Measurements from ENCODE around the gene AKAP7. TPM values are rescaled to one million over a fixed set of nuclear protein-coding genes. Genes with fewer than 3 reads are reported as not detected.
"Not testable (repeated sequence)": the region's sequence is repeated elsewhere in the genome, so short reads cannot be mapped to it uniquely, and the experiment has no call there.

The AKAP7 gene
- total and polyA plus RNA-seq, 3 donors from 2014 or later: 16.5 to 32.4 (median 29.3) TPM

GRCh38 chr6:131292145-131292938 lies 157.1 kb downstream of the AKAP7 start:
- Histone ChIP-seq H3K4me3 (no peak overlapping the region), H3K27me3 (no peaks in the 10 kb centered on the region), H3K4me1 (no peaks in the 10 kb centered on the region), H3K36me3 (ENCODE audit: low read depth, missing control alignments) (no peaks in the 10 kb centered on the region), H3K9me3 (no peaks in the 10 kb centered on the region), H3K27ac (no peak overlapping the region)
- 35 to 43% methylated on average over 2 of the region's 2 CpGs for WGBS, 2 donors
- TF ChIP-seq POLR2A (IDR thresholded peaks at IDR 0.05): no peak
- TF ChIP-seq CTCF (IDR thresholded peaks at IDR 0.05): no peak
- intact Hi-C loops (cut with DNase I; ENCODE audit: low total_unique reads): no loop called here
- DNase-seq: no peak

- Histone ChIP-seq H3K36me3 (ENCODE audit: low read depth, missing control alignments) (no peaks in the 10 kb centered on the region), H3K9me3 (no peaks in the 10 kb centered on the region), H3K27ac (no peak overlapping the region), H3K4me3 (no peak overlapping the region), H3K4me1 (no peaks in the 10 kb centered on the region), H3K27me3 (no peaks in the 10 kb centered on the region)
- intact Hi-C loops (cut with DNase I; ENCODE audit: low total_unique reads): no loop called here
- 24 to 65% methylated on average over 1 to 3 of the region's 3 CpGs for WGBS, 2 donors
- no peak for DNase-seq
- no peak for TF ChIP-seq POLR2A (IDR thresholded peaks at IDR 0.05)
- TF ChIP-seq CTCF (IDR thresholded peaks at IDR 0.05): no peak
Measured at GRCh38 chr6:131293472-131293911, 158.2 kb downstream of the AKAP7 start.

- TF ChIP-seq CTCF (IDR thresholded peaks at IDR 0.05) (no peak), POLR2A (IDR thresholded peaks at IDR 0.05) (no peak)
- H3K27me3 ChIP-seq: no peaks in the 10 kb centered on the region
- no peak overlapping the region for H3K4me3 ChIP-seq
- no peaks in the 10 kb centered on the region for H3K36me3 ChIP-seq (ENCODE audit: low read depth, missing control alignments)
- H3K4me1 ChIP-seq: no peaks in the 10 kb centered on the region
- no peak overlapping the region for H3K27ac ChIP-seq
- 98 to 100% methylated on average over 2 to 9 of the region's 10 CpGs for WGBS, 2 donors
- no peak for DNase-seq
- intact Hi-C loops (cut with DNase I; ENCODE audit: low total_unique reads): no loop called here
- H3K9me3 ChIP-seq: no peaks in the 10 kb centered on the region
Measured at GRCh38 chr6:131295081-131295480, 159.8 kb downstream of the AKAP7 start.

- H3K27me3 ChIP-seq; H3K9me3 ChIP-seq; H3K36me3 ChIP-seq (ENCODE audit: low read depth, missing control alignments); DNase-seq; H3K4me1 ChIP-seq; H3K27ac ChIP-seq; H3K4me3 ChIP-seq; intact Hi-C loops (cut with DNase I; ENCODE audit: low total_unique reads): not testable (repeated sequence)
- 87 to 92% methylated on average over 7 of the region's 7 CpGs for WGBS, 2 donors
Measured at GRCh38 chr6:131300826-131301225, 165.6 kb downstream of the AKAP7 start.

- Histone ChIP-seq H3K4me1 (no peaks in the 10 kb centered on the region), H3K9me3 (no peaks in the 10 kb centered on the region), H3K4me3 (no peak overlapping the region), H3K27ac (no peak overlapping the region), H3K27me3 (no peaks in the 10 kb centered on the region), H3K36me3 (ENCODE audit: low read depth, missing control alignments) (no peaks in the 10 kb centered on the region)
- 79 to 82% methylated on average over 6 of the region's 6 CpGs for WGBS, 2 donors
- DNase-seq: no peak
- intact Hi-C loops (cut with DNase I; ENCODE audit: low total_unique reads): no loop called here
- TF ChIP-seq CTCF (IDR thresholded peaks at IDR 0.05) (no peak), POLR2A (IDR thresholded peaks at IDR 0.05) (no peak)
Measured at GRCh38 chr6:131303338-131303930, 168.2 kb downstream of the AKAP7 start.

All from testis (tissue), 3 donors.